Fibroblast of mammary gland (primary cell): ENCODE measurements around the gene SHANK1.

Experiments used
- DNase-seq: peaks from one replicate; pipeline ENCODE4 v3.0.0-alpha.2; 2010; ENCODE audit warnings: low read depth
- H3K4me3 ChIP-seq: 2 replicates; pipeline ENCODE4 v1.5.1; 2011; ENCODE audit warnings: low read depth, mild to moderate bottlenecking, low read length, moderate library complexity; ENCODE audit not compliant: control insufficient read depth
- CTCF ChIP-seq: conservative IDR thresholded peaks from 2 replicates; pipeline ENCODE4 v1.5.1; 2011; ENCODE audit warnings: low read depth, low read length, inconsistent platforms; ENCODE audit not compliant: control insufficient read depth, insufficient read depth

Gene SHANK1

GRCh38 chr19:50710612-50711011 lies 9.0 kb downstream of the SHANK1 start:
- H3K4me3 ChIP-seq, result no peak overlapping the region
- DNase-seq, result no peak
- no peak for TF ChIP-seq CTCF

GRCh38 chr19:50710094-50710493 lies 9.5 kb downstream of the SHANK1 start:
- no peak overlapping the region for H3K4me3 ChIP-seq
- no peak for TF ChIP-seq CTCF
- no peak for DNase-seq

- no peak for TF ChIP-seq CTCF
- no peak overlapping the region for H3K4me3 ChIP-seq
- peak; percentile 22 for DNase-seq
Measured at GRCh38 chr19:50708179-50708879, 11.3 kb downstream of the SHANK1 start.

GRCh38 chr19:50706387-50706786 lies 13.2 kb downstream of the SHANK1 start:
- no peak for TF ChIP-seq CTCF
- no peak overlapping the region for H3K4me3 ChIP-seq
- no peak for DNase-seq

DNA sequence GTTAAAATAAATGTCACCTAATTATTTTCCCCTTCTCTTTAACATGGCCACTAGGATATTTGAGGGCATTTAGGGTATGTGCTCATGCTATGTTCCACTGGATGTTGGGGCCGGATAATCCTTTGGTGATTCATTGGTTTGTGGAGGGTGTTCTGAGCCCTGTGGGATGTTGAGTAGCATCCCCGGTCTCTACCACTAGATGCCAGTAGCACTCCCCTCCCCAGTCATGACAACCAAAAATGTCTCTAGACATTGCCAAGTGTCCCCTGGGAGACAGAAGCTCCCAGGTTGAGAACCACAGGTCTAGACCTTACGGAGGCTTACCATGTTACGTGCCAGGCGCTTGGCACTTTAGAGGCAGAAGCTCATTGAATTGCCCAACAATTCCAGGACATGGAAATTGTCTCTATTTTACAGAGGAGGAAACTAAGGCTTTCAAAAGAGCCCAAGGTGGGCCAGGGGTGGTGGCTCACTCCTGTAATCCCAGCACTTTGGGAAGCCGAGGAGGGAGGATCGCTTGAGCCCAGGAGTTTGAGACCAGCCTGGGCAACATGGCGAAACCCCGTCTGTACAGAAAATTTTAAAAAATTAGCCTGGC lies 14.1 kb downstream of the SHANK1 start:
- TF ChIP-seq CTCF, result peak; percentile 91
- no peak overlapping the region for H3K4me3 ChIP-seq
- DNase-seq, result peak; percentile 73

DNA sequence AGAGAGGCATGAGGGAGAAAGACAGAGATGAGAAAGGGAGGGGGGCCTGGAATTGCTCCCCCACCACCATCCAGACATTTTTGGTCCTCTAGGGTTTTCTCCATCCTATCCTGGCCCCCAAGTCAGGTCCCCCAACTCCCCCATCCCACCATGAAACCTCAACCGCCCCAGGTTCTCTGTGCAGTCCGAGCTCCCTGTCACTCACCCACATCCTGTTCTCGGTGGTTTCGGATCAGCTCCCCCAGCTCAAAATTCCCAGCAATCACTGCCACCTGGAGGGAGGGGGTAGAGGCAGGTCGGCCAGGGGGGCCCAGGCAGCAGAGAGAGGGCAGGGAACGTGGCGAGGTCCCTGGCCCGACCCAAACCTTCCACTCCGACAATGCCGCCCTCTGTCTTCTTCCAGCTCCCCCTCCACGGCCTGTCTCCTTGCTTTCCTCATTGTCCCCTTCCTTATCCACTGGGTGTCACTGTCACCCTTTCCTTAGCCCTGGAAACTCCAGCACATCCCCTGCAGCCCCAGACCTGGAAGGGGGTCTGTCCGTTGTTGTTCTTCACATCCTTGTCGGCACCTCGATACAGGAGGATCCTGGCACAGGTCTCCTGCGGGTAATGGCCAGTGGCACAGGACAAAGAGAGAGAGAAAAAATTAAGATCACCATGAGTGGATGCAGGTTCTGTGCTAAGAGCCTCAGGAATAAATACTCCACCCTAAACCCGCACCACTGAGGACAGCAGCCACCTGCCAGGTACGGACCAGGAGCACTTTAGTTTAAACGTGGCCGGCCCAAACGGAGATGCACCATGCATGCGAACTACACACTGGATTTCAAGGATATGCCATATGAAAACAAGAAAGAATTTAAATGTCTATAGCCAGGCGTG lies 15.4 kb downstream of the SHANK1 start:
- no peak overlapping the region for H3K4me3 ChIP-seq
- DNase-seq, result no peak
- TF ChIP-seq CTCF, result peak; percentile 3
